NCI-H1105 treated with DMSO at 0.1 percent for 48 hours (cell line): ENCODE results near the gene TRIM44.
"Not testable (repeated sequence)": the region's sequence is repeated elsewhere in the genome, so short reads cannot be mapped to it uniquely, and the experiment has no call there.

Source experiments
- DNase-seq: peaks from one replicate; lab custom pipeline; 2025; lab: John Stamatoyannopoulos, UW

Gene TRIM44

DNA sequence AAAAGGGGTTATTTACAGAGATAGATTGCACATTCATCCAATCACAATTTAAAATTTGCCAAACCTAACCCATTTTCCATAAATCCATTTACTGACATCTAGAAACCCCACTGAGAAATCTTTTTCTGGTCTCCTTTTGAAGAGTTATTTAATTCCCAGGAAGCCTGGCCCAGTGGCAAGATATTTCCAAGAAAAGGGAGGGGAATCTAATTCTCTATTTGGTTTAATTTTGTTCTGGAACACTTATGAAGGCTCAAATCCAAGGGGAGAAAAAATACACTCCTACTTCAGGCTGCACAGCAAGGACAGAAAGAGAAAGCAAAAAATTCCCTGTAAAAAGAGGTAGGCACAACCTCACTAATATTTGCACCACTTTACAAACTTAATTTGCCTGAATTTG lies 193.1 kb downstream of the TRIM44 start:
- no peak for DNase-seq

DNA sequence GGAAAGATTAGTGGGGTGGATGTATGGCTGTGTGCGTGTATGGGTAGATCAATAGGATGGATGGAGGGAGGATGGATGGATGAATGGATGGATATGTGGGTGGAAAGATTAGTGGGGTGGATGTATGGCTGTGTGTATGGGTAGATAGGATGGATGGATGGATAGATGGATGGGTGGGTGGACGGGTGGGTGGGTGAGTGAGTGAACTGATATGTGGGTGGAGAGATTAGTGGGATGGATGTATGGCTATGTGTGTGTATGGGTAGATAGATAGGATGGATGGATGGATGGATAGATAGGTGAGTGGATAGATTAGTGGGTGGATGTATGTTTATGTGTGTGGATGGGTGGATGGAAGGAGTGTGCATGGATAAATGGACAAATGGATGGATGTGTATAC lies 193.7 kb downstream of the TRIM44 start:
- DNase-seq = no peak

DNA sequence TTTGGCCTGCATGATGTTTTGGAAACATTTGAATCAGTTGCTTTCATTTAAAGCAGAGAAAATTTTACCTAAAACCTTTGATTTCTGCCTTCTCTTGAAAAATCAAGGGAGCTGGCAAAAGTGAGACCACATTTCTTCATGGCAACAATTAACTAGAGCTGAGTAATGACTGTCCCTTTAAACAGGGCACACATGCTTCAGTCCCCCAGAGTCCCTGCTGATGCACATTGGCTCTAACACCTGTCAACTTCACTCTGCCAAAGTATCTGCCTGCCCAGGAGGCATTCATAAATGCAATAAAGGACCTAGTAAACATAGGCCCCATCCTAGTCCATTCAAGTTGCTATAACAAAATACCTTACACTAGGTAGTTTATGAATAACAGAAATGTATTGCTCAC lies 194.2 kb downstream of the TRIM44 start:
- no peak for DNase-seq

DNA sequence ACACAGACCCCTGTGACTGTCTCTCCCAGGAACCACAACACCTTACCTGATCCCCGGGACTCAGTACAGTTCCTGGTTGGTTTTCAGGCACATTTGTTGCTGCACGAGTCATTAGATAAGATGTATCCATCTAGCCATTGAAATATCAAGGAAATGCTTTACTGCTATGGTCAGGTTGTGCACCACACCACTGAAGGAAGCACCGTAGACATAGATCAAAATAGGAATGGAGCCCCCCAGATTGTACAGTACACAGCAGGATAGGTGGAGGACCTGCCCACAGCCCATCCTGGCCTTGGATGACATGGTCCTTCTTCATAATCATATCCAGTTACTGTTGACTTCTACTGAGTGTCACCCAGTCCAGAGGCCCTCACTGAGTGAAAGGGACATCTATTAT lies 195.3 kb downstream of the TRIM44 start:
- no peak for DNase-seq

DNA sequence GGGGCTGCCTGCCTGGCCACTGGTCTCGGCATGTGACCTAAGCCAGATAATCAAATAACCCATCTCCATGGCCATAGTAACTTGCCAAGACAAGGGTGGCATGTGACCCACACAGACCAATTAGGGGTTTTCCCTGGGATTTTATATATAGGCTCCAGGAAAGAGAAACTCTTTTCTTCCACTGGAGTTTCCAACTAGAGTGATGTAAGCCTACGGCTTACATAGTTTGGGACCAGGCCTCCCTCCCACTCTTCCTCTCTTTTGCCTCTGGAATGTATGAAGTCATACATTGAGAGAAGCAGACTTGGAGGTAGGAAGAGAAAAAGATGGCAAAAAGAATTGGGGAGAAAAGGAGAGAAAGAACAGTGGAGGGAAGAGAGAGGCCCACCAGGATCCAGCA lies 196.7 kb downstream of the TRIM44 start:
- DNase-seq = no peak

DNA sequence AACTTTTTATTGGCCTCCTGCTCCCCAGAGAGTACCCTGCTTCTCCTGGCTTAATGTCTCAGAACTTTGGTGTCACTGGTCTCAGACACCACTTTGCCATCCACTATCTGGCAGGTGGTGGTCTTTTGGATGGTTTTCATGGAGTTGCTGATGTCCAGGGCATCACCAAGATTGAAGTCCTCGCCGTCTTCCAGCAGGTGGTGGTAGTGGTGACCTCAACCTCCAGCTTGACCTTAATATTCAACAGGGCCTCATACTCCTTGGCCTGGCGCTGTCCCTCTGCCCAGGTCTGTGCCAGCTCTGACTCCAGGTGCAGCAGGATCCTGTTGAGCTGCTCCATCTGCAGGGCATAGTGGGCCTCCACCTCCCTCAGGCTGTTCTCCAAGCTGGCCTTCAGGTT lies 197.6 kb downstream of the TRIM44 start:
- DNase-seq = not testable (repeated sequence)

DNA sequence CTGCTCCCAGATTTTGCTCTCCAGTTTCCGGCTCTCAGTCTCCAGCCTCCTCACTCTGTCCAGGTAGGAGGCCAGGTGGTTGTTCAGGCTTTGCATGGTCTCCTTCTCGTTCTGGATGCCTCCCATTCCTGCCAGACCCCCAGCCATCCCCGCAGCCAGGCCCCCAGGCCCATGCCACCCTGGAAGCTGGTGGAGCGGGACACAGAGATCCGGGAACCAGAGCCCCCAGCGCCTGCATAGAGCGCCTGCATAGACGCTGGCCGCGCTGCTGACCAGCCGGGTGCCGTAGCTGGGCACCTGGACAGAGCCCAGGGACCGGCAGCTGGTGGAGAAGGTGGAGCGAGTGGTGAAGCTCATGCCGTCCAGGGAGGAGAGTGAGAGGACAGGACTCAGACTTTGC lies 198.6 kb downstream of the TRIM44 start:
- DNase-seq = no peak

DNA sequence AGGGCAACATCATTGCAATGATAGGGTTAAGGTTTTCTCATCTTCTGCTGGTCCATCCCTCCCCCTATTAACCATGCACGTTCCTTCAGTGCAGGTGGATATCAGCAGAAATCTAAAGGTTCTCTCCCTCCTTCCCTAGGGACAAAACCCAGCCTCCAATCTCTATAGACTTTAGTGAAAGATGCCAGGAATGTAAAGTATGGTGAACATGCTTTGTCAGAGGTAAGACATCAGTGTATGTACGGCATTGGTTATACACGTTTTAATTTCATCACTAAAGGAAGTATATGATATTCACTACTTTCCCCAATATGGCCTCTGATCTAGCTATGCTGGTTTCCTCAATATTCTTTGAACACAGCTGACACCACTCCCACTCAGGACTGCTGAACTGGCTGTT lies 200.1 kb downstream of the TRIM44 start:
- no peak for DNase-seq

DNA sequence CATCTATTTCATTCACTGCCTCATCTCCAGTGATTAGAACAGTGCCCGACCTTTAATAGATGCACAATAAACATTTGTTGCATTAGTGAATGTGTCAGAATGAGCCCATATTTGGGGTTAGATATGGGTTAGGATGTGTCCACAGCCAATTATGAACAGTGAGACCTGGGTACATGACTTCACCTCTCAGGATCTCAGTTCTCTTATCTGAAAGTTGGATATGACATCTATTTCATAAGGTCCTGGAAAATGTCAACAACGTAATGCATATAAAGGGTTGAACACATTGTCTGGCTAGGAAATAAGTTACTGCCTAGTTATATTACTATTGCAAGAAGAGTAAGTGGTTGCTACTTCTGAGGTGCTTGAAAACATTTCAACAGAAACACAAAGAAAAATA lies 201.6 kb downstream of the TRIM44 start:
- no peak for DNase-seq

GRCh38 chr11:35866601-35867000 lies 204.0 kb downstream of the TRIM44 start:
- DNase-seq = no peak
